Measurements from ENCODE around the gene SLC5A11.

Gene SLC5A11

DNA sequence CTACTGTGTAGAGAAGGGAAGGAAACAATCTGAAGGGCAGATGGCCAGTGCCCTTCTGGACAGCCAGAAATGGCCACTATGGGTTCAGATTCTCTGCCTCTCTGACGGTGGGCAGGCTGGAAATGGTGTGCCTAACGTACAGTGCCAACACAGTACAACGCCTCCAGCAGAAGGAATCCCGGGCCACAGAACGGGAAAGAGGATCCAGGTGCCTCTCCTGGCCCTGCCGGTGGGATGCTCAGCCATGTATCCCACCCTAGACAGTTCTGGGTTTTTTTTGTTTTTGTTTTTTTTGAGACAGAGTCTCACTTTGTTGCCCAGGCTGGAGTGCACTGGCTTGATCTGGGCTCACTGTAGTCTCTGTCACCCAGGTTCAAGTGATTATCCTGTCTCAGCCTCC, 71.5 kb downstream of the SLC5A11 start:
- no peak for DNase-seq (ENCODE audit: low read depth in 1 of 2, low spot score in 1 of 2)

DNA sequence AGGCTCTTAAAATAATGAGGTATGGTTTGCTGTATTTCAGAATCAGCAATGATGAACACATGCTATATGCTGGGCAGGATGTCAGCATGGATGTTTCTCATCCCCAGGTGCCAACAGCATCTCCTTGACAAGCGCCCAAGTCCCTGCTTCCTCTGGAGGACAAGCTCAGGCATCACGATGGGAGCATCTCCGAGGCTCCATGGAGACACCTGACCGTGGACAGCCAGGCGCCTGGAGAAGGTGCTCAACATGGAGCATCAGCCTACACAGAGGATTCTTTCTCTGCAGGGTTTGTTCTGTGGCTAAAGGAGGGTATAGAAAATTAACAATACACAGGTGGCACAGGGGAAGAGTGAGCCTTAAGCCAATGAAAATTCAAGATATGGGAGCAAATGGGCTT, 72.1 kb downstream of the SLC5A11 start:
- DNase-seq (ENCODE audit: low read depth in 1 of 2, low spot score in 1 of 2): no peak

DNA sequence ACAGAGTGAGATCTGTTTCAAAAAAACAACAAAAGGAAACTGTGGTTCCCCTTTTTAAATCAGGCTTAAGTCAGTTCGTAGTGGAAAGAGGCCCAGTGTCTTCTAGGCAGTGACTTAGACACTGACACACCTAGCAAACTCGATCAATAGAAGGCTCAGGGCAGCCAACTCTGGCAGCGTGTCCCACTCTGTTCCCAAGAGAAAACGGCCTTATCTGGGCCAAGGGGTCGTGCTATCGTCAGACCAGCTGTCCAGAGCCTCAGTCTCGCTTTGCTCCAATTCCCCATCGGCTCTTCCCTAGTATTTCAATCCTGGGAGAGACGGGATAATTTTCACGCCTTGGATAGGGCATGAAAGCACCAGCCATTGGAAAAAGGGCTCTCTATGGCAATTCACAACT, 72.9 kb downstream of the SLC5A11 start:
- no peak for DNase-seq (ENCODE audit: low read depth in 1 of 2, low spot score in 1 of 2)

DNA sequence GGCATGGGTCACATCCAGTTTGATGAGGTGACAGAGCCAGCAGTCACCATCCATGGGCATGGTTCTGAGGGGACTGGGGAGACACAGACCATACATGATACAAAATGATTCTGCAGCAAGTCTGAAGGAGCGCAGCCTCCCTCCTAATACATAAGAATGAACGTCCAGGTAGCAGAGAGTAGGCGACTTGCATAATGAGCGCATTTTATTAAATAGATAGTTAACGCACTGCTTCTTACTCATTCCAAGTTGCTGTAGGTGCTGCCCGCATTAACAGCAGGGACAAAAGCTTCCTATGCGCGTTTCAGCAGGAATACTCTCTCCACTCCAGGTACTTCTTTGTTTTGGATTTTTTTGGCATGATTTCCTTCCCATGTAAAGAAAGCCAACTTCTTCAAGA, 73.8 kb downstream of the SLC5A11 start:
- no peak for DNase-seq (ENCODE audit: low read depth in 1 of 2, low spot score in 1 of 2)

DNA sequence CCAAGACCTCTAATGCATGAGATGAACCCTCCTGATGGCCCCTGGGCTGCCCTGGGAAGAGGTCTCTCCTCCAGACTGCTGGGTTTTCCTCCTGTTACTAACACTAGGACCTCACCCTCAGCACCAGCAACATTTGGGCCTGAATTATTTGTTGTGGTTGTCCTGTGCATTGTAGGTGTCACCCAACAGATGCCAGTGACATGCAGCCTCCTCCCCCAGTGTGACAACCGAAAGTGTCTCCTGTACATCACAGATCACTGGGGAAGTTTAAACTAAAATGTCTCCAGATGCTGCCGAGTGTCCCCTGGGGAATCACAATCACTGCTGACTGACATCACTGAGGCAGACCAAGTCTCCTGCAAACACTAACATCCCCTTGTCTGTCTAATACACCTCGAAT, 74.8 kb downstream of the SLC5A11 start:
- DNase-seq (ENCODE audit: low read depth in 1 of 2, low spot score in 1 of 2): no peak

DNA sequence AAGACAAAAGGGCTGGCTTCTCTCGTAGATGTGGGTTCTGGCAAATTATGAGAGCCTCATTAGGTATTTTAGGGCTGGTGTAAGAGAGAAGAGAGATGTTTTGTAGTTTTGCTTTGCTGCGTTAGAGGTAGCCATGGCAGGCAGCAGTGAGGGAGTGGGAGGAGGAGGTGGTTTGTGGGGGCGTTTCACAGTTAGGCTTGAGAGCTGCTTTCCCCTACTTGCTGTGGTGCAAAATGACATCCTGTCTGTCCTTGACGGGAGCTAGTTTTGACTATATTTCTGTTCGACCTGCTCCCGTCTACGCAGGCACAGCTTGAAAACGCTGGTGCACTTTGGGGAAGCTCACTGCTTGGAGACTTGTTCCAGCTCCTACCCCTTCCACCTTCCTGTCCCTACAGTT, 75.5 kb downstream of the SLC5A11 start:
- no peak for DNase-seq (ENCODE audit: low read depth in 1 of 2, low spot score in 1 of 2)

DNA sequence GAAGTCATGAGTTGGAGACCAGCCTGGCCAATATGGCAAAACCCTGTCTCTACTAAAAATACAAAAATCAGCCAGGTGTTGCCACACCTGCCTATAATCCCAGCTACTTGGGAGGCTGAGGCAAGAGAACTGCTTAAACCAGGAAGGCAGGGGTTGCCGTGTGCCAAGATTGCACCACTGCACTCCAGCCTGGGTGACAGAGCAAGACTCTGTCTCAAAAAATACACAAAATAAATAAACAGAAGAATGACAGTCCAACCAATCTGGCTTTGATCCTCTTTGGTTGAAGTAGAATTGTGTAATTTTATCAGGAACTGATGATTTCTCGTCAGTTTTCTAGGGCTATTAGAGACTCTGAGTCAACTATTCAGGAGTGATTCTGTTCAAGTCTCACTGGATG, 79.4 kb downstream of the SLC5A11 start:
- no peak for DNase-seq (ENCODE audit: low read depth in 1 of 2, low spot score in 1 of 2)

DNA sequence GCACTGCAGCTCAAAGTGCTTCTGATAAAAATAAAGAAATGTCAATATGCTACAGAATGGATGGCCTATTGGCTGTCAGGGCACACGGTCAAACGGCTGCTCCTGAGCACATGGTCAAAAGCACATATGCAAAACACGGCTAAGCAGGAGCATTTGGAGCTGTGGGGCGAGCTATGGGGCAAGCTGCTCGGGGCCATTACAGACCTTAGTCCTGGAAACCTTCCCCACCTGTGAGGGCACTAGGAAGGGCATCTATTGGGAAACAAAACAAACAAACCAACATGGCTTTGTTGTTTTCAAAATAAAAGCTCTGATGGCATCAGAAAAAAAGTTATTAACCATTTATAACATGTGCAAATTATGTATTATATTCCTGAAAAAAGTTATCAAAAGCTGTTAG, 83.6 kb downstream of the SLC5A11 start:
- no peak for DNase-seq (ENCODE audit: low read depth in 1 of 2, low spot score in 1 of 2)

DNA sequence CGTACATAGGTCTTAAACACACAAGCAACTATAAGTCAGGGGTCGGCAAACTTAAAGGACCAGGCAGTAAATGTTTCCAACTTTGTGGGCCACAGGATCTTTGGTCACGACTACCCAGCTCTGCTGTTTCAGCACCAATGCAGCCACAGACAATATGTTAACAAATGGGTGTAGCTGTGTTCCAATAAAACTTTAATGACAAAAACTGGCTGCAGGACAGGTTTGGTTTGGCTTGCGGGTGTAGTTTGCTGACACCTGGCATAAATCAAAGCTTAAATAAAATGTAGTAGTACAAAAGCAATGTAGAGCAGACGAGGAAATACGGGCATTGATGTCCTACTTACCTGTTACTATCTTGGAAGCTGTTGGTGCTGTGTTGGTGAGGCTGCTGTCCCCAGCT, 84.7 kb downstream of the SLC5A11 start:
- DNase-seq (ENCODE audit: low read depth in 1 of 2, low spot score in 1 of 2): no peak

DNA sequence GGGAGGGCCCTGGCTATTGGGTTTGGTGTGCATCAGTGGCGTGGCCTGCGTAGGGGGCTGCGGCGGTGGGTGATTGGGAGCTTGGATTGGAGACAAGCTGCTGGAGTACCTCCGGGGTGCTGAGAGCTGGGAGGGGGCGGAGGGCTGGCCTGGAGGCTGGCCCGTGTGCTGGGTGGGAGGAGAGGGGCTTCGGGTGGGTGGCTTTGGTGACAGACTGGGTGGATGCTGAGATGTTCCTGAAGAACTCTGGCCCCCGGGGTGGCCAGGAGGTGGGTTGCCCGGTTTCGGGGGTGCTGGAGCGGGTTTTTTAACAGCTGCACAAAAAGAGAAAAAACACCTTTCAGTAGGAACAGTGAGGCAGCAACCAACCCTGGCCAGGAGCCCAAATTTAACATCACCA, 85.3 kb downstream of the SLC5A11 start:
- no peak for DNase-seq (ENCODE audit: low read depth in 1 of 2, low spot score in 1 of 2)

DNA sequence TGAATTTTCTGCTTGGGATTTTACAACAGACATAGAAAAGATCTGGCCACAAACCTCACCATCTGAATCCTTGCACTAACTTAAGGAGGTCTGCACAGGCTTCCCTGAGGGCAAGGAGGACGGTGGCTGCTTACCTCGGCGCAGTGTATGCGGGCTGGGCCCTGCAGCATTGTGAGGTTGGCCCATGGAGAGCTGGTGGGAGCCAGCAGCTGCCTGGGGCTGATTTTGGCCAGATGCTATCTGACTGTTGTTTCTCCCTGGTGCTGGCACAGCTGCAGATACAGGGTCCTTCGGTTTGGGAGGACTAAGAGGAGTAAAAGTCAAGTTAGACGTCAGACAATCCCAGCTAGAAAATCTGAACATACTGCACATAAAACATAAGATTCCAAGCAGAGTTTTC, 89.6 kb downstream of the SLC5A11 start:
- DNase-seq (ENCODE audit: low read depth in 1 of 2, low spot score in 1 of 2): no peak

DNA sequence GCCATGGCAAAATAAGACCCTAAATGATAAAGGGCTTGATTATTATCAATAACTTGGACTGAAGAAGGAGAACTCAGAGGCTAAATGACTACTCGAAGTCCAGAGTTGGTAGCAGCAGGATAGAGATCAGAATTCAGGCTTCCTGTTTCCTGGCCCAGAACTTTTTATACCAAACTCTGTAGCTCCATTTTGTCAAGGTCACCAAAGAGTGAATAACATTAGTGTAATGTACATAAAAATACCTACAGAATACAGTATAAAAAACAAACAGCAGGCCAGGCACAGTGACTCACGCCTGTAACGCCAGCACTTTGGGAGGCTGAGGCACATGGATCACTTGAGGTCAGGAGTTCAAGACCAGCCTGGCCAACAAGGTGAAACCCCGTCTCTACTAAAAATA, 90.4 kb downstream of the SLC5A11 start:
- DNase-seq (ENCODE audit: low read depth in 1 of 2, low spot score in 1 of 2): no peak

DNA sequence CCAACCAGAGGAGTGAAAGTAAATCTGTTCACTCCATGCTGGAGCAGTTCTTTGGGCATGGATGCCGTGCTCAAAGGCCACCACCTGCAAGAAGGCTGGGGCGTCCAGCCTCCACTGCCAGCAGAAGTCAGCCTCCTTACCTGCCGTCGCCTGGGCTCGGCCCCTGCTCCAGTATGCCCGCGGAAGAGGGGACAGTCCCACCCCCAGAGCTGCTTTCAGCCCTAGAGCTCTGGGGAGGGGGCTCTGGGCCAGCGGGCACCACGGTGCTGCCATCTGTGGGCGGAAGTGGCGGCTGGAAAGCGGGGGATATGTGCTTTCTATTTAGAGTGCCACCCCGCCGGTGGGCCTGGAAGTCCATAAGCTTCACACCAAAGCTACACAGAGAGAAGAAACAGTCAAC, 93.5 kb downstream of the SLC5A11 start:
- no peak for DNase-seq (ENCODE audit: low read depth in 1 of 2, low spot score in 1 of 2)

DNA sequence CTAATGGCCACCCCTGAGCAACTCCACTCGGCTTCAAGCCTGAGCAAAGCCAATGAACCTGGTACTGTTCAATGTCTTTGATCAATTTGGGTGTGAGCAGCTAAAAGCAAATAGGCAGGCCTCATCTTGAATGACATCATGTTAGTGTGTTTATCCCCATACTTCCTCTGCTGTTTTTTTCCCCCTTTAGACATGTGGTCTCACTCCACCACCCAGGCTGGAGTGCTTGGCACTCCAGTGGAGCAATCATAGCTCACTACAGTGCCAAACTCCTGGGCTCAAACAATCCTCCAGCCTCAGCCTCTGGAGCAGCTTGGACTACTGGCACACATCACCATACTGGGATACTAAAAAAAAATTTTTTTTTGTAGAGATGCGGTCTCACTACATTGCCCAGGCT, 94.0 kb downstream of the SLC5A11 start:
- DNase-seq (ENCODE audit: low read depth in 1 of 2, low spot score in 1 of 2): no peak

DNA sequence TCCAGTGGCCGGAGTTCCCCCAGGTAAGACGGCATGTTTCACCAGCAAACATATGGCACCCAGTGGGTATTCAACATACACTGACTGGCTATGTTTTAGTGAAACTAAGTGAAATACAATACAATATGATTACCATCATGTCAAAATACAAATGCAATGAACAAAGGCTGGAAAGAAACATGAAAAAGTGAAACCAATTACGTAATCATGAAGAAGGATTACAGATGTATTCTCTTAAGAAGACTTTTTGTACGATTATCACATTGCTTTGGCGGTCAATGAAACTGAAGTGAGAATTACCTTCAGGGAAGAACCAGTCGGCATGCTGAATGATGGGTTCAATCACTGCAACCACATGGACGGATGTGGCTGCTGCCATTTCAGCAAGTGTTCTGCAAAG, 97.7 kb downstream of the SLC5A11 start:
- DNase-seq (ENCODE audit: low read depth in 1 of 2, low spot score in 1 of 2): no peak

DNA sequence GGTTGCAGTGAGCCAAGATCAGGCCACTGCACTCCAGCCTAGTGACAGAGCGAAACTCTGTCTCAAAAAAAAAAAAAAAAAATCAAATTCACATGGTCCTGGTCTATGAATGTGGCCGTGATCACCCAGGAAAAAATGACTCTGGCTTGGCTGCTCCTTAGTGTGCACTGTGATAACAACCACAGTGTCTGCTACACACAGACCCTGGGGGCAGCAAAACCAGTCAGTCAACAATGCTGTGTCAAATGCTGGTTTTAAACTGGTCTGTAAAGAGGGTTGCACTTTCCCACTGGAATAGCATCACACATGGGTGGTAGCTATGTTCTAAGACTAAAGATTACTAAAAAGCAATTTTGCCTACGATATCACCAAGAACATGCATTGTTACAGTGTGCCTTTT, 98.4 kb downstream of the SLC5A11 start:
- no peak for DNase-seq (ENCODE audit: low read depth in 1 of 2, low spot score in 1 of 2)

DNA sequence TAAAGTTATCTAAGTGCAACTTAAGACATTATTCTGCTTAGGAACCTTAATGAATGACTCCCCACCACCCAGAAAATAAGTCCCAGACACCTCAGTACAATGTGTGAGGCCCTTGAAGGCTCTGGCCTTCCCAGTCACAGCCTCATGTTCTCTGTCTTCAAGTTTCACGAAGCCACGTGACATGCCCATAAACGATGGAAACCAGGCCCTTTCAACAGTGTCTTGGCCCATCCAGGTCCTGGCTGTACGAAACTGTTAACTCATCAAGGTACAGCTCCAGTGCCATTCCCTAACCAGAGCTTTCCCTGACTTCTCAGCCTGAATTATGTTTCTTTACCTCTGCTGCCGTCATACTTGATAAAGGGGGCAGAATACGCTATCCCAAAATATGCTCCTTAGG, 100.4 kb downstream of the SLC5A11 start:
- DNase-seq (ENCODE audit: low read depth in 1 of 2, low spot score in 1 of 2): no peak

DNA sequence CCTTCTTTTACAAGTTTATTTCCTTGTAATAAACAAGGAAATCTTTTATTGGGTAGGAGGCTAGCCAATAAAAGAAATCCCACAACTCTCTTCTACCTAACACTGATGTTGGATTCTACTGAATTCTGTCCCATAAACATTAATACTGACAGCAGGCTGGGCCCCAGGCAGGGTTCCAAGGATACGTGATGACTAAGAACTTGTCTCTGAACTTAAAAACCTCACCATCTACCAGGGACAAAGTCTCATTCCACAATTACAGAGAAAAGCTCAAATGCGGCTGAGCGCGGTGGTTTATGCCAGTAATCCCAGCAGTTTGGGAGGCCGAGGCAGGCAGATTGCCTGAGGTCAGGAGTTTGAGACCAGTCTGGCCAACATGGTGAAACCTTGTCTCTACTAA, 104.5 kb downstream of the SLC5A11 start:
- no peak for DNase-seq (ENCODE audit: low read depth in 1 of 2, low spot score in 1 of 2)

DNA sequence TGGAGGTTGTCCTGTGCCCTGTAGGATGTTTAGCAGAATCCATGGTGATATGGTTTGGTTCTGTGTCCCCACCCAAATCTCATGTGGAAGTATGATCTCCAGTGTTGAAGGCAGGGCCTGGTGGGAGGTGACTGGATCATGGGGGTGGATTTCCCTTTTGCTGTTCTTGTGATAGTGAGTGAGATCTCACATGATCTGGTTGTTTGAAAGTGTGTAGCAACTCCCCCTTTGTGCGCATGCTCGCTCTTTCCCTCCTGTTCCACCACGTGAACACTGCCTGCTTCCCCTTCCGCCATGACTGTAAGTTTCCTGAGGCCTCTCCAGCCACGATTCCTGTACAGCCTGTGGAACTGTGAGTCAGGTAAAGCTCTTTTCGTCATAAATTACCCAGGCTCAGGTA, 107.5 kb downstream of the SLC5A11 start:
- DNase-seq (ENCODE audit: low read depth in 1 of 2, low spot score in 1 of 2): no peak

DNA sequence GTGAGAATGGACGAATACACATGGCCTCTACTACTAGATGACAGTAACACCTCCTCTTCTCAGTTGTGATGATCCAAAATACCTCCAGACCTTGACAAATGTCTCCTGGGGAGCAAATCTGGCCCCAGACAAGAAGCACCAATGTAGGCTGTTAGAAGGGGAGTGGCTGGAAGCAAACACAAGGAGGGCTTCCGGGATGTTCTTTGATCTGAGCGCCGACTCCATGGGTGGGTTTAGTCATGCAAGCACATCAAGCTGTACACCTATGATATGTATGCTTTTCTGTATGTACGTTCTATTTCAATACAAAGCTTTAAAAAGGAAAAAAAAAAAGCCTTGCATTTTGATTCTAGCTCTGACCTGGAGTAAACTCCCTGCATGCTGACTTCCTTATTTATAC, 108.0 kb downstream of the SLC5A11 start:
- no peak for DNase-seq (ENCODE audit: low read depth in 1 of 2, low spot score in 1 of 2)

DNA sequence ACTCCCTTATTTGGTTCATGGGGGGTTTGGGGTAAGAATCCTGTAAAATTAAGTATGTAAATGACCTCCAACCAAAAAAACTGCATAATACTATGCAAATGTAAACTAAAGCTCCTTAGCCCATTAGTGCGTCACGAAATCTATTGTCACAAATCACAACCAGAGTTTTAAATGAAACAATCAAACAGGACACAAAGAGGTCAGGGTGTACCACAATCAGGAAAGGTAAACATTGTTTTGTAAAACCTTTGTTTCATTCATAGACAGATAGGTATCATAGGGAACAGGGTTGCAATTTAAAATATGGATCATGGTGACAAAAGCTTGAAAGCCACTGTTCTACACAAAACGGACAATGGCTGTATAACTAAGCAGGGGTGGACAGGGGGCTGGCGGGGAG, 108.4 kb downstream of the SLC5A11 start:
- DNase-seq (ENCODE audit: low read depth in 1 of 2, low spot score in 1 of 2): no peak

DNA sequence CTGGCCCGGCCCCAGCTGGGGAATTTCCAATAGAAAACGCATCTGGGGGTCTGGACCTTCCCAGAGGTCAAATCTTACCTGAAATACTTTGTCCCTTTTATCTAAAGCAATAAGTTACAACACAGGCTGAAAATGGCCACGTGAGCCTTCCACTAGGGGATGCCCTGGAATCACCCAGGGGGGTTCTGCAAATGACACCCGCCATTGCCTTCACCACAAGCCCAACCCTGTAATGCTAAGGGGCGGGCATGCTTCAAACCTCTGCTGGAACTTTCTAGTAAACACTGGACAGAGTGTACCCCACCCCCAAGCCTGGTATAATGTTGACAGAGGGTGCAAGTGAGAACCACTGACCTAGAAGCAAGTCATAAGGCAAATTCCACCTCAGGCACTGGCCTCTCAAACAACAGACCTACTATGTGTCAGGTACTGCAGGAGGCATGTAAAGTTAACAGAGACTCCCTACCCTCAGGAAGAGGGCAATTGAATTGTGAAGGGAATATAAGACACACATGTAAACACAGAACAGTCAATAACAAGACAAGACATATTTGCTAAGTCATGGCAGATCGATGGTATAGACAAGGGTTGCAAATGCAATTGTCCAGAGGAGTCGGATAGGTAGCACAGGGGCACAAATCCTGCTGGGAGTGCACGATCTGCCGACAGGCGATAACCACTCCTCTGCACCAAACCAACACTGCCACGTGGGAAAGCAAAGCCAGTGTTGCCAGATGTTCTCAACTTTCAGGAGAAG, 110.4 kb downstream of the SLC5A11 start:
- DNase-seq (ENCODE audit: low read depth in 1 of 2, low spot score in 1 of 2): no peak

DNA sequence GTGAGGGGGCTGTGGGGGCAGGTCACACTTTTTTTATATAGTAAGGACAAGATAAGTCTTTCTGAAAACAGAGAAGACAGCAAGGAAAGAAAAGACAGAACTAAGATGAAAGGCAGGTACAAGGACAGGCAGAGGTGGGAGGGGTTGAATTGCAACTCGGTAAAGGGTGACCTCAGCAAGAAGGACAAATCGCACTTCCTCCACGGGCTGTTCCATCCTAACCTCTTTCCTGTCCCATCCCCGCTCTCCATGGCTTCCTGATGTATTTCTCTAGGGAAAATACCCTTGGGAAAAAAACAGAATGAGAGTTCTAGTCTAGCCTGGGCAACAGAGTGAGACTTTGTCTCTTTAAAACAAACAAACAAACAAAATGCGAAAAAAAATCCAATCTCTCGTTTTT, 112.1 kb downstream of the SLC5A11 start:
- no peak for DNase-seq (ENCODE audit: low read depth in 1 of 2, low spot score in 1 of 2)

All from activated CD4-positive, alpha-beta T cell treated with anti-CD3 and anti-CD28 coated beads, Interleukin-2, amount 50 U/mL, for 24 hours (primary cell).